Measurements from ENCODE around the gene DHX36.

DNA sequence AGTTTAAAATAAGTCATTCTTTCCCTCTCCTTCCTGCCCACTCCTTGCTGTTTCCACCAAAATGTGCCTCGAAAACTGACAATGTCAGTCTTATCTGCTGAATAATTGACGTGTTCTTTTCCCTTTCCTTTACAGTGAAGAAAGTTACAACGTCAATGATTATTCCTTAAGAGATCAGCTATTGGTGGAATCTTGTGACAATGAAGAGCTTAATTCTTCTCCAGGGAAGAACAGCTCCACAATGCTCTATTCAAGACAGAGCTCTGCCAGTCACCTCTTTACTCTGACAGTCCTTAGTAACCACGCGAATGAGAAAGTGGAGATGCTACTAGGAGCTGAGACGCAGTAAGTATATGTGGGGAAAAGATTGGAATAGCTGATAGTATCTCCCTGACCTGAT, 84.1 kb downstream of the DHX36 start:
- TF ChIP-seq, protein P1, sequence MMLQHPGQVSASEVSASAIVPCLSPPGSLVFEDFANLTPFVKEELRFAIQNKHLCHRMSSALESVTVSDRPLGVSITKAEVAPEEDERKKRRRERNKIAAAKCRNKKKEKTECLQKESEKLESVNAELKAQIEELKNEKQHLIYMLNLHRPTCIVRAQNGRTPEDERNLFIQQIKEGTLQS (IDR thresholded peaks at IDR 0.05; ENCODE audit: borderline replicate concordance, extremely low read depth, low read depth, low read length), result no peak
- TF ChIP-seq ZSCAN29 (IDR thresholded peaks at IDR 0.05), result no peak
- TF ChIP-seq POLR2A (IDR thresholded peaks at IDR 0.05; ENCODE audit: low read depth, low read length), result no peak
- no peak for TF ChIP-seq ETV6 (conservative IDR thresholded peaks at IDR 0.05 in 1 of 2, IDR thresholded peaks at IDR 0.05 in 1 of 2; ENCODE audit: borderline replicate concordance in 1 of 2, low read depth in 1 of 2)
- no peak for TF ChIP-seq SKIL (IDR thresholded peaks at IDR 0.05; ENCODE audit: low read depth, poor library complexity, severe bottlenecking)
